GM23248 (cell line): ENCODE measurements around the gene FAM167B. TPM values are rescaled to one million over a fixed set of nuclear protein-coding genes. Genes with fewer than 3 reads are reported as not detected.

Source experiments
- DNase-seq: peaks from one replicate; pipeline ENCODE4 v3.0.0-alpha.2; 2015
- H2AFZ ChIP-seq: fragments of 200-600 bp; sonication (generic); 2 replicates; pipeline ENCODE4 v1.6.1; 2016; ENCODE audit warnings: antibody characterized with exemption
- H3F3A ChIP-seq: fragments of 200-600 bp; sonication (generic); 2 replicates; pipeline ENCODE4 v1.6.1; 2016; ENCODE audit warnings: mild to moderate bottlenecking, antibody characterized with exemption, mixed run types; ENCODE audit not compliant: insufficient read depth
- H3K27ac ChIP-seq: fragments of 200-600 bp; sonication (generic); 2 replicates; pipeline ENCODE4 v1.5.1; 2016; ENCODE audit warnings: mild to moderate bottlenecking
- H3K27me3 ChIP-seq: fragments of 200-600 bp; sonication (generic); replicated peaks from 2 replicates; pipeline ENCODE4 v1.6.1; 2016; ENCODE audit warnings: mild to moderate bottlenecking; ENCODE audit not compliant: insufficient read depth
- H3K36me3 ChIP-seq: fragments of 200-600 bp; sonication (generic); 2 replicates; pipeline ENCODE4 v1.6.1; 2016; ENCODE audit warnings: low read depth, mild to moderate bottlenecking
- H3K4me1 ChIP-seq: fragments of 200-600 bp; sonication (generic); 2 replicates; pipeline ENCODE4 v1.6.1; 2016; ENCODE audit warnings: mild to moderate bottlenecking; ENCODE audit not compliant: insufficient read depth
- H3K4me2 ChIP-seq: fragments of 200-600 bp; sonication (generic); one replicate; pipeline ENCODE4 v1.6.1; 2016; ENCODE audit warnings: mild to moderate bottlenecking; ENCODE audit not compliant: unreplicated experiment
- H3K4me3 ChIP-seq: fragments of 200-600 bp; sonication (generic); 2 replicates; pipeline ENCODE4 v1.5.1; 2016; ENCODE audit warnings: mild to moderate bottlenecking
- H3K79me2 ChIP-seq: fragments of 200-600 bp; sonication (generic); 2 replicates; pipeline ENCODE4 v1.6.1; 2016; ENCODE audit warnings: mild to moderate bottlenecking; ENCODE audit not compliant: insufficient read depth
- H3K9ac ChIP-seq: fragments of 200-600 bp; sonication (generic); 2 replicates; pipeline ENCODE4 v1.6.1; 2016; ENCODE audit warnings: mild to moderate bottlenecking
- H3K9me2 ChIP-seq: fragments of 200-600 bp; sonication (generic); 2 replicates; pipeline ENCODE4 v1.6.1; 2016; ENCODE audit warnings: mixed run types, mild to moderate bottlenecking, moderate library complexity; ENCODE audit not compliant: insufficient read depth
- H3K9me3 ChIP-seq: fragments of 200-600 bp; sonication (generic); one replicate; pipeline ENCODE4 v1.6.1; 2017; ENCODE audit warnings: low read depth
- H4K20me1 ChIP-seq: fragments of 200-600 bp; sonication (generic); 2 replicates; pipeline ENCODE4 v1.6.0; 2016; ENCODE audit not compliant: insufficient read depth
- EZH2 ChIP-seq: fragments of 200-600 bp; sonication (generic); IDR thresholded peaks from 2 replicates; pipeline ENCODE4 v1.6.1; 2018; ENCODE audit warnings: antibody characterized with exemption, mild to moderate bottlenecking; ENCODE audit not compliant: insufficient read depth, poor library complexity, severe bottlenecking
- EZH2phosphoT487 ChIP-seq: fragments of 200-600 bp; sonication (generic); IDR thresholded peaks from 2 replicates; pipeline ENCODE4 v1.6.1; 2018; ENCODE audit warnings: antibody characterized with exemption, moderate library complexity, mild to moderate bottlenecking, low read depth; ENCODE audit not compliant: insufficient read depth
- WGBS, 2 experiments: methylation state at CpG; one replicate each; pipeline ENCODE4 v1.1.6; 2015 to 2017; ENCODE audit warnings: low lambda C conversion rate in 2 of 2, low coverage in 1 of 2; ENCODE audit errors: missing lambda C conversion rate in 2 of 2; 5-methylcytosine and 5-hydroxymethylcytosine counted together
- in situ Hi-C: fragments of 300-500 bp; cut with MboI; formaldehyde crosslinking; loops from 2 replicates; pipeline ENCODE4 v1.15.0; 2020
- polyA plus RNA-seq: library from polyadenylated mRNA; unstranded; fragments of >200 nt; fragmentation: Nextera tagmentation; extraction: Ambion mirVana; gene quantifications from 2 replicates; pipeline ENCODE4 v1.2.1, GENCODE V29; 2016
- total RNA-seq: library from RNA; depleted of rRNA; stranded (reverse); fragments of >200 nt; shearing (Covaris generic); gene quantifications from 2 replicates; pipeline ENCODE4 v1.2.3, GENCODE V29; 2014

FAM167B gene
- total and polyA plus RNA-seq, 2 experiments from 2014 or later = 3.0 to 5.0 TPM

DNA sequence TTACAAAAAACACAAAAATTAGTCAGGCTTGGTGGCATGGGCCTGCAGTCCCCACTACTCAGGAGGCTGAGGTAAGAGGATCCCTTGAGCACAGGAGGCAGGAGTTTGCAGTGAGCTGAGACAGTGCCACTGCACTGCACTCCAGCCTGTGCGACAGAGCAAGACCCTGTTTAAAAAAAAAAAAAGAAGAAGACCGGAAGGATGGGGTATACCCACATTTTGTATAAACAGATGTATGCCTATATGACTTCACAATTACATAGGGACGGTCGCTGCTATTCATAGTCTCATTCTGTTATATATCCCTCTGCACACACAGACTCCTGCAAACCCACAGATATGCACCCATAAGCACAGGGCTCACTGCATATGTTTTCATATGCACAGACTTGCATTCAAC, 16.7 kb downstream of the FAM167B start:
- in situ Hi-C loops = no loop called here
- 81 to 88% methylated on average over 4 of the region's 4 CpGs for WGBS, 2 experiments

DNA sequence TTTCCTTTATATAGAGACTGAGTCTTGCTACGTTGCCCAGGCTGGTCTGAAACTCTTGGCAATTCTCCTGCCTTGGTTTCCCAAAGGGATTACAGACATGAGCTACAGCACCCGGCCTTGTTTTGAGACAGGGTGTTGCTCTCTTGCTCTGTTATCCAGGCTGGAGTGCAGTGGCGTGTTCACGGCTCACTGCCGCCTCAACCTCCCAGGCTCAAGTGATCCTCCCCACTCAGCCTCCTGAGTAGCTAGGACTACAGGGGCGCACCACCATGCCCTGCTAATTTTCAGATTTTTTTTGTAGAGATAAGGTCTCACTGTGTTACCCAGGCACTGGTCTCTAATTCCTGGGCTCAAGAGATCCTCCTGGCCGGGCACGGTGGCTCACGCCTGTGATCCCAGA, 18.8 kb downstream of the FAM167B start:
- WGBS, 2 experiments = 95 to 96% methylated on average over 9 of the region's 9 CpGs
- Histone ChIP-seq H3K4me2 (no peak overlapping the region), H3K79me2 (no peaks in the 10 kb centered on the region), H3K27me3 (no peaks in the 10 kb centered on the region), H3F3A (no peaks in the 10 kb centered on the region), H3K9me2 (no peaks in the 10 kb centered on the region), H3K36me3 (no peaks in the 10 kb centered on the region), H2AFZ (no peak overlapping the region), H3K27ac (no peak overlapping the region), H4K20me1 (no peaks in the 10 kb centered on the region), H3K9ac (no peak overlapping the region), H3K4me3 (no peak overlapping the region), H3K4me1 (no peaks in the 10 kb centered on the region), H3K9me3 (no peaks in the 10 kb centered on the region)
- in situ Hi-C loops = no loop called here
- DNase-seq = no peak
- no peak for TF ChIP-seq EZH2phosphoT487
- no peak for TF ChIP-seq EZH2

More for the DNA sequence above, 16.7 kb downstream of the FAM167B start:
- Histone ChIP-seq H3K27me3 (no peaks in the 10 kb centered on the region), H3K36me3 (no peaks in the 10 kb centered on the region), H3K9ac (no peak overlapping the region), H3F3A (no peaks in the 10 kb centered on the region), H3K79me2 (no peaks in the 10 kb centered on the region), H3K9me3 (no peaks in the 10 kb centered on the region), H4K20me1 (no peaks in the 10 kb centered on the region), H2AFZ (no peak overlapping the region), H3K9me2 (no peaks in the 10 kb centered on the region), H3K4me1 (no peaks in the 10 kb centered on the region), H3K4me3 (no peak overlapping the region), H3K27ac (no peak overlapping the region), H3K4me2 (no peak overlapping the region)
- TF ChIP-seq EZH2 (no peak), EZH2phosphoT487 (no peak)
- DNase-seq = no peak

DNA sequence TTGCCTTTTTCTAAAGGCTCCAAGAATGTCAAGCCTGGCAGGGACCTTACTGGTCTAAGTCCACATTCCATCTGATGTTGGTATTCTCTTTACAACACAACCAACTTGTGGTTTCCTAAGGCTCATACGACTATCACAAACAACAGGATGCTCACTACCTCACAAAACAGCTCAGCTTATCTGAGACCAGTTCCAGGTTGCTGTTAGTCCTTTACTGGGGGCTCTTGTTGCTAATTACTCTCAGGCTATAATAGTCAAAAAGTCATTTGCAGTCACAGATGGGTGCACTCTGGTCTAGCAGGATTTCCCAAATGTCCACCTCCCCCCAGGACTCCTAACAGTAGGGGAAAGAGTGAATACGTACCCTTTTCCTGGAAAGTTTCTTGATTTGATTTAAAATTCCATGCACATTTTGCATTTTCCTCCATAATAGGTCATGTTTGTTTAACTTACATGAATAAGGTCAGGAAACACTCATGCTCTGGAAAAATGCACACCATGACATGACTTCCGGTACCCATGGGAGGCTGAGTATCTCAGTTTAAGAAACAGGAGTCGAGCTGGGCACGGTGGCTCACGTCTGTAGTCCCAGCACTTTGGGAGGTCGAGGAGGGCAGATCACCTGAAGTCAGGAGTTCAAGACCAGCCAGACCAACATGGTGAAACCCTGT, 20.0 kb downstream of the FAM167B start:
- H3K9me2 ChIP-seq = no peaks in the 10 kb centered on the region
- no peak overlapping the region for H3K4me3 ChIP-seq
- no peak overlapping the region for H3K9ac ChIP-seq
- in situ Hi-C loops = no loop called here
- TF ChIP-seq EZH2 (no peak), EZH2phosphoT487 (no peak)
- H4K20me1 ChIP-seq = no peaks in the 10 kb centered on the region
- no peaks in the 10 kb centered on the region for H3K36me3 ChIP-seq
- 0 out of 2 replicates have a peak, but pooled peaks cover 5% of the 10 kb centered on the region for H3K27me3 ChIP-seq
- H2AFZ ChIP-seq = peak overlapping the region; percentile 30; the same call in 1 of the 2 replicates
- no peaks in the 10 kb centered on the region for H3K9me3 ChIP-seq
- no peaks in the 10 kb centered on the region for H3F3A ChIP-seq
- no peaks in the 10 kb centered on the region for H3K4me1 ChIP-seq
- no peak overlapping the region for H3K27ac ChIP-seq
- DNase-seq = peak; percentile 42
- no peak overlapping the region for H3K4me2 ChIP-seq
- WGBS, 2 experiments = 61 to 64% methylated on average over 7 of the region's 7 CpGs
- no peaks in the 10 kb centered on the region for H3K79me2 ChIP-seq

DNA sequence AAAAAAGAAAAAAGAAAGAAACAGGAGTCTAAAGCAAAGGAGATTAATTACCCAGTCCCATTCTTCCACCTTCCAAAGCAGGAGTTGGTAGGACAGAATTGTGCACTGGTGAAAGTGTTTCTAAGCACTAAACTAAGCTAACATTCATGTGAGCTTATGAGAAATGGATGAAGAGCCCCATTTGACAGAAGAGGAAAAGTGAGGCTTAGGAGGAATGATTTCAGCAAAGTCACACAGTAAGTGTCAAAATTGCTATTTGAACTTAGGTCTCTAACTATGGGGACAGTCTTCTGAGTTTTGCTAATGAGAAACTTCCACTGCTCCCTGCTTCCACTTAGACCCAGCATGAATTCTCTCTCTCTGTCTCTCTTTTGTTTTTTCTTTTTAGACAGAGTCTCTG, 22.7 kb downstream of the FAM167B start:
- H3K79me2 ChIP-seq = no peaks in the 10 kb centered on the region
- no peak for DNase-seq

More for the DNA sequence above, 22.7 kb downstream of the FAM167B start:
- peaks cover 13% of the 10 kb centered on the region for H3K27me3 ChIP-seq
- in situ Hi-C loops = no loop called here
- H2AFZ ChIP-seq = no peak overlapping the region
- no peaks in the 10 kb centered on the region for H3K4me1 ChIP-seq
- H3F3A ChIP-seq = no peaks in the 10 kb centered on the region
- TF ChIP-seq EZH2 (no peak), EZH2phosphoT487 (no peak)
- no peak overlapping the region for H3K4me2 ChIP-seq
- H3K27ac ChIP-seq = no peak overlapping the region
- no peaks in the 10 kb centered on the region for H3K9me2 ChIP-seq
- no peaks in the 10 kb centered on the region for H3K9me3 ChIP-seq
- no peak overlapping the region for H3K4me3 ChIP-seq
- H3K36me3 ChIP-seq = no peaks in the 10 kb centered on the region
- no peaks in the 10 kb centered on the region for H4K20me1 ChIP-seq
- H3K9ac ChIP-seq = no peak overlapping the region
